Breast epithelium (tissue), 3 donors: ENCODE data around the gene NT5DC2.

ENCODE experiments used
- CTCF ChIP-seq, 3 donors: fragments of 450-650 bp; IDR thresholded peaks; one replicate each; pipeline ENCODE4 v1.5.1; 2016 to 2017; ENCODE audit warnings: antibody characterized with exemption in 3 of 3, mild to moderate bottlenecking in 3 of 3, moderate library complexity in 3 of 3
- POLR2A ChIP-seq: fragments of 450-650 bp; IDR thresholded peaks from one replicate; pipeline ENCODE4 v1.6.1; 2016; ENCODE audit warnings: antibody characterized with exemption, mild to moderate bottlenecking, moderate library complexity
- POLR2AphosphoS5 ChIP-seq, 3 donors: sonication (generic); formaldehyde crosslinking; IDR thresholded peaks; one replicate each; pipeline ENCODE4 v1.6.1; 2017; ENCODE audit warnings: antibody characterized with exemption in 3 of 3

GRCh38 chr3:52555056-52555455 is 21.4 kb upstream of the NT5DC2 start:
- TF ChIP-seq CTCF (IDR thresholded peaks at IDR 0.05) (no peak), POLR2AphosphoS5 (IDR thresholded peaks at IDR 0.05) (no peak), POLR2A (no peak)
